ENCODE measurements around the gene COL23A1.

COL23A1 gene

DNA sequence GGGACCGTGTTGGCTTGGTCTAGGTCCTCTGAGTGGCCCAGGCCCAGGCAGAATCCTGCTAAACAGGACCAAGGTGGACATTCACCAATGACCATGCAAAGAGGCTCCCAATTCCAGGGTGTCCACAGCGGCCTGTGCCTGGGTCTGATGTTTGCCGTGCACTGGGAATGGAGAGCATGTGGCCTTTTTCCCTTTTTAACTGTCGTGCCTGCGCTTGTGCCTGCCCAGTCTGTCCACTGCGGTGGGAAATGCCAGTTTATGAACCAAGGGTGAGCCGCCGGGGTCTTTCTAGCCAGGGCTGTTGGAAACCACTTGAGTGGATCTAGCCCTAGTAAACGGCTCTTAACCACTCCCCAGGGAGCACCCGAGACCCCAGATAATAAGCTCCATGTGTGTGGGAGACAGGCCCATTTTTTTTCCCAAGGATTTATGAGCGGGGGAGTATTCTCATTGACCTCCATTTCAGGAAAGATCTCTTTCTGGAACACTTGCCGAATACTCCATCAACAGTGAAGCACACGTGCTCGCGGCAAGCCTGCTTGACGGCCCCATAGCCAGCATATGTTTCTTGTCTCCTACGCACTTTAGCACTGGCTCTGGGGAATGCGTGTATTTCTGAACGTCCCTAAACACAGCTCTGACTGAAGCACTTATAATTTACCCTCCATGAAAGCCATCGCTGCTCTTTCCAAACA, 264.4 kb downstream of the COL23A1 start:
- H3K36me3 Mint-ChIP-seq (ENCODE audit: low read depth): no peaks in the 10 kb centered on the region

DNA sequence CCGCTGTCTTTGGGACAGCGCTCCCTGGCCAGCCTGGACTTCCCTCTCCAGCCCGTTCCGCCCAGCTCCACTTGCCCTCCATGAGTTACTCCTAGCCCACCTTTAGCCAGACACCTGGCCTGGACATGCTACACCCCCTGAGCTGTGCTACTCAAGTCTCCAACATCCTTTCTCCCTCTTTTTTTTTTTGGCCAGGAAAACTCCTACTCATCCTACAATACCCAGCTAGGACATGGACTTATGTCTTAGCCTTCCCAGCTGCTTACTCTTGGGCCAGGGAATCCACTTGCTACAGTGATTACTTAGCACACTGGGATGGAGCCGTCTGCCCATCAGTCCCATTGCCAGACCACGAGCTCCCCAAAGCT, 264.9 kb downstream of the COL23A1 start:
- peaks cover 66% of the 10 kb centered on the region for H3K4me1 Mint-ChIP-seq
- peak overlapping the region in 1 of 3 experiments; percentile 9 for H3K4me3 Mint-ChIP-seq
- peaks cover 27% of the 10 kb centered on the region for H3K27me3 Mint-ChIP-seq (ENCODE audit: low read depth)
- TF ChIP-seq, protein P1, sequence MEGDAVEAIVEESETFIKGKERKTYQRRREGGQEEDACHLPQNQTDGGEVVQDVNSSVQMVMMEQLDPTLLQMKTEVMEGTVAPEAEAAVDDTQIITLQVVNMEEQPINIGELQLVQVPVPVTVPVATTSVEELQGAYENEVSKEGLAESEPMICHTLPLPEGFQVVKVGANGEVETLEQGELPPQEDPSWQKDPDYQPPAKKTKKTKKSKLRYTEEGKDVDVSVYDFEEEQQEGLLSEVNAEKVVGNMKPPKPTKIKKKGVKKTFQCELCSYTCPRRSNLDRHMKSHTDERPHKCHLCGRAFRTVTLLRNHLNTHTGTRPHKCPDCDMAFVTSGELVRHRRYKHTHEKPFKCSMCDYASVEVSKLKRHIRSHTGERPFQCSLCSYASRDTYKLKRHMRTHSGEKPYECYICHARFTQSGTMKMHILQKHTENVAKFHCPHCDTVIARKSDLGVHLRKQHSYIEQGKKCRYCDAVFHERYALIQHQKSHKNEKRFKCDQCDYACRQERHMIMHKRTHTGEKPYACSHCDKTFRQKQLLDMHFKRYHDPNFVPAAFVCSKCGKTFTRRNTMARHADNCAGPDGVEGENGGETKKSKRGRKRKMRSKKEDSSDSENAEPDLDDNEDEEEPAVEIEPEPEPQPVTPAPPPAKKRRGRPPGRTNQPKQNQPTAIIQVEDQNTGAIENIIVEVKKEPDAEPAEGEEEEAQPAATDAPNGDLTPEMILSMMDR (IDR thresholded peaks at IDR 0.05; ENCODE audit: unreplicated experiment in 3 of 3): no peak
- no peaks in the 10 kb centered on the region for H3K9me3 Mint-ChIP-seq
- H3K27ac Mint-ChIP-seq: peak overlapping the region; percentile 94 to 98 (median 96)
- no peaks in the 10 kb centered on the region for H3K36me3 Mint-ChIP-seq (ENCODE audit: low read depth)

More for the DNA sequence above, 264.4 kb downstream of the COL23A1 start:
- Mint-ChIP-seq H3K27ac (peak overlapping the region; percentile 94 to 98 (median 96)), H3K27me3 (ENCODE audit: low read depth) (peaks cover 27% of the 10 kb centered on the region), H3K9me3 (no peaks in the 10 kb centered on the region), H3K4me3 (peak overlapping the region in 2 of 3 experiments; percentile 61 to 64), H3K4me1 (peaks cover 68% of the 10 kb centered on the region)
- TF ChIP-seq, protein P1 (IDR thresholded peaks at IDR 0.05; ENCODE audit: unreplicated experiment in 3 of 3): no peak

DNA sequence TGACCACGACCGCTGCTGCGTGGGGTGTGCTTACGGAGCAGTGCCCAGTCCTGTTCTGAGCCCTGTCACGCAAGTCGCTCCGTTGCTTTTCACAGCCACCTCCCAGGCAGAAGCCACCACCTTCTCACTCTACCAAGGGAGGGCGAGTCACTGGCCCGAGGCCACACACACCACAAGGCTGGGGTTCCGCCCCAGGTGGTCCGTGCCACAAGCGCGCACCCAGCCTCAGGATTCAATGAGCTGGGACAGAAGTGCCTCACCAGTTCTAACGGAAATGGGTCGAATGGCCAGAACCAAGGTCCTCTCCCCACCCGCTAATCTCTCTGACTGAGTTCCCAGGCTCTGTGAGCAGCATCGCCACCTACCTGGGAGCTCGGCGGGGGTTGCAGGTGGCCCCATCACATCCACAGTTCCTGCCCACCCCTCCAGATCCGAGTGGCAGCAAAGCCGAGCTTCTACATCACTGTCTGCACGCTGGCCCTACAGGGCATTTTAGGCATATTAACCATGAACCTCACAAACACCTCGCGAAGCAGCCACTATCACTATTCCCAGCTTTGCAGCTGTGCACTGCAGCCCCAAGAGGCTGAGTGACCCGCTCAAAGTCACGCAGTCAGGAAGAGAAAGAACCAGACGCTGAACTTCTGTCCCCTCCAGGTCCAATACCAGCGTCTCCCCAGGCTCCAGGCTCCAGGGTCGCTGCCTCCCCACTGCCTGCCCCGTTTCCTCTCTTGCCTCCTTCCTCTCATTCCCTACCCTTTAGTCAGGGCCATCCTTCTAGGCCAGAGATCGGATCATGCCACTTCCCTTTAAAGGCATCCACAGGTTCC, 265.5 kb downstream of the COL23A1 start:
- Mint-ChIP-seq H3K4me1 (peaks cover 65% of the 10 kb centered on the region), H3K27me3 (ENCODE audit: low read depth) (peaks cover 27% of the 10 kb centered on the region), H3K27ac (peak overlapping the region; percentile 94 to 98 (median 96)), H3K9me3 (no peaks in the 10 kb centered on the region), H3K36me3 (ENCODE audit: low read depth) (no peaks in the 10 kb centered on the region), H3K4me3 (no peak overlapping the region)
- TF ChIP-seq, protein P1 (IDR thresholded peaks at IDR 0.05; ENCODE audit: unreplicated experiment in 3 of 3): no peak

DNA sequence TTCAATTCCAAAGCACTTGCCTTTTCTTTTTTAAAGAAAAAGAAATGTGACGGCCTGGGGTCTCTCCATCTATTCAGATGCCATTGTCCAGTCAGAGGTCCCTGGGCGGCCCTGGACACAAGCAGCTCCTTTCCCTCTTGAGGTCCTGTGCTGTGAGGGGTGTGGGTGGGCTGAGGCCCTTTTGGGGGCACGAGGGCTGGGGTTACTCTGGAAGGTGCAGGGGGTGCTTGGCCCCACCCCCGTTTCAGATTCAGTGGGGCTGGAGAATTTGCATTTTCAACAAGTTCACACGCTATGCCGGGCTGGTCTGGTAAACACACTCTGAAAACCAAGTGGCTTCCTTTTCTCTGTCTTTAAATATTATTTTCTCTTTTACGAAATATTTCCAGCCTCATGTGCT, 266.2 kb downstream of the COL23A1 start:
- TF ChIP-seq, protein P1 (IDR thresholded peaks at IDR 0.05; ENCODE audit: unreplicated experiment in 3 of 3): no peak
- H3K9me3 Mint-ChIP-seq: no peaks in the 10 kb centered on the region
- no peak overlapping the region for H3K4me3 Mint-ChIP-seq
- peaks cover 23% of the 10 kb centered on the region for H3K27me3 Mint-ChIP-seq (ENCODE audit: low read depth)
- H3K36me3 Mint-ChIP-seq (ENCODE audit: low read depth): no peaks in the 10 kb centered on the region
- peaks cover 62% of the 10 kb centered on the region for H3K4me1 Mint-ChIP-seq
- peak overlapping the region; percentile 57 to 98 (median 94) for H3K27ac Mint-ChIP-seq

DNA sequence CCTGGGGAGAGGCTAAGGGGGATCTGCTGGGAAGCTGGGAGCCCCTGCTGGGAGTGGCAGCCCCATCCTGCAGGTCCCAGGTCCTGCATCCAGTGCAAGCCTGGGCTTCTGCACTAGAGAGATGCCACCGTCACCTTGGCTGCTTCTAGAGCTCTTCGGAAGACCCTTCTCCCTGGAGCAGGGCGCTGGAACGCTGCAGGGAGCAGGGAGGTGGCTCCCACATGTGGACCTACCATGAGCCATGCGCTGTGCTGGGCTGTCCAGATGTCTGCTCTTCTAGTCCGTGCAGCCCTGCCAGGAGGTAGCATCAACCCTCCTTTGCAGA, 266.7 kb downstream of the COL23A1 start:
- Mint-ChIP-seq H3K27ac (peak overlapping the region; percentile 31 to 67 (median 44)), H3K36me3 (ENCODE audit: low read depth) (no peaks in the 10 kb centered on the region), H3K4me3 (no peak overlapping the region), H3K9me3 (no peaks in the 10 kb centered on the region), H3K4me1 (peaks cover 58% of the 10 kb centered on the region), H3K27me3 (ENCODE audit: low read depth) (peaks cover 23% of the 10 kb centered on the region)
- TF ChIP-seq, protein P1 (IDR thresholded peaks at IDR 0.05; ENCODE audit: unreplicated experiment in 3 of 3): no peak

All from nephron (organoid).